ENCODE results near the gene ZBTB32.

The ZBTB32 gene

GRCh38 chr19:35752746-35753350 is 48.5 kb downstream of the ZBTB32 start:
- H3K9me3 ChIP-seq (ENCODE audit: control insufficient read depth, low read length): no peaks in the 10 kb centered on the region
- H3K27me3 ChIP-seq (ENCODE audit: control insufficient read depth, insufficient read depth, low read length): peaks cover 18% of the 10 kb centered on the region
- H3K4me3 ChIP-seq (ENCODE audit: low read length): no peak overlapping the region
- peaks cover 12% of the 10 kb centered on the region for H3K36me3 ChIP-seq (ENCODE audit: control insufficient read depth, insufficient read depth, low read length)
- H3K9ac ChIP-seq (ENCODE audit: low read length): no peak overlapping the region
- peaks cover 37% of the 10 kb centered on the region for H3K4me1 ChIP-seq (ENCODE audit: control insufficient read depth, insufficient read depth, low read length)

GRCh38 chr19:35753634-35754369 is 49.4 kb downstream of the ZBTB32 start:
- H3K27me3 ChIP-seq (ENCODE audit: control insufficient read depth, insufficient read depth, low read length): peaks cover 18% of the 10 kb centered on the region
- peaks cover 36% of the 10 kb centered on the region for H3K4me1 ChIP-seq (ENCODE audit: control insufficient read depth, insufficient read depth, low read length)
- H3K9me3 ChIP-seq (ENCODE audit: control insufficient read depth, low read length): no peaks in the 10 kb centered on the region
- no peak overlapping the region for H3K9ac ChIP-seq (ENCODE audit: low read length)
- no peak overlapping the region for H3K4me3 ChIP-seq (ENCODE audit: low read length)
- H3K36me3 ChIP-seq (ENCODE audit: control insufficient read depth, insufficient read depth, low read length): peaks cover 12% of the 10 kb centered on the region

- no peak overlapping the region for H3K4me3 ChIP-seq (ENCODE audit: low read length)
- H3K9ac ChIP-seq (ENCODE audit: low read length): no peak overlapping the region
- no peaks in the 10 kb centered on the region for H3K9me3 ChIP-seq (ENCODE audit: control insufficient read depth, low read length)
- peaks cover 37% of the 10 kb centered on the region for H3K4me1 ChIP-seq (ENCODE audit: control insufficient read depth, insufficient read depth, low read length)
- peaks cover 12% of the 10 kb centered on the region for H3K36me3 ChIP-seq (ENCODE audit: control insufficient read depth, insufficient read depth, low read length)
- H3K27me3 ChIP-seq (ENCODE audit: control insufficient read depth, insufficient read depth, low read length): peaks cover 18% of the 10 kb centered on the region
Observed at GRCh38 chr19:35754370-35755130, 50.2 kb downstream of the ZBTB32 start.

- Histone ChIP-seq H3K9me3 (ENCODE audit: control insufficient read depth, low read length) (no peaks in the 10 kb centered on the region), H3K9ac (ENCODE audit: low read length) (peak overlapping the region; percentile 50), H3K4me1 (ENCODE audit: control insufficient read depth, insufficient read depth, low read length) (peaks cover 37% of the 10 kb centered on the region), H3K27me3 (ENCODE audit: control insufficient read depth, insufficient read depth, low read length) (peaks cover 18% of the 10 kb centered on the region), H3K4me3 (ENCODE audit: low read length) (no peak overlapping the region), H3K36me3 (ENCODE audit: control insufficient read depth, insufficient read depth, low read length) (peaks cover 12% of the 10 kb centered on the region)
Observed at GRCh38 chr19:35755131-35755549, 50.8 kb downstream of the ZBTB32 start.

- Histone ChIP-seq H3K36me3 (ENCODE audit: control insufficient read depth, insufficient read depth, low read length) (peaks cover 12% of the 10 kb centered on the region), H3K9ac (ENCODE audit: low read length) (peak overlapping the region; percentile 50), H3K27me3 (ENCODE audit: control insufficient read depth, insufficient read depth, low read length) (peaks cover 18% of the 10 kb centered on the region), H3K4me1 (ENCODE audit: control insufficient read depth, insufficient read depth, low read length) (peaks cover 37% of the 10 kb centered on the region), H3K9me3 (ENCODE audit: control insufficient read depth, low read length) (no peaks in the 10 kb centered on the region), H3K4me3 (ENCODE audit: low read length) (peak overlapping the region; percentile 8)
Observed at GRCh38 chr19:35755550-35756376, 51.4 kb downstream of the ZBTB32 start.

GRCh38 chr19:35756377-35757230 is 52.2 kb downstream of the ZBTB32 start, which contains the start of gene HSPB6:
HSPB6 (minus strand) TSS chr19:35757029; CDS start chr19:35757008, 21 bp downstream.
- Histone ChIP-seq H3K4me1 (ENCODE audit: control insufficient read depth, insufficient read depth, low read length) (peaks cover 37% of the 10 kb centered on the region), H3K9me3 (ENCODE audit: control insufficient read depth, low read length) (no peaks in the 10 kb centered on the region), H3K36me3 (ENCODE audit: control insufficient read depth, insufficient read depth, low read length) (peaks cover 12% of the 10 kb centered on the region), H3K4me3 (ENCODE audit: low read length) (peak within 1 kb of the TSS; percentile 25), H3K27me3 (ENCODE audit: control insufficient read depth, insufficient read depth, low read length) (peaks cover 18% of the 10 kb centered on the region), H3K9ac (ENCODE audit: low read length) (peak within 1 kb of the TSS; percentile 54)

GRCh38 chr19:35757231-35757748 is 52.9 kb downstream of the ZBTB32 start:
- peaks cover 12% of the 10 kb centered on the region for H3K36me3 ChIP-seq (ENCODE audit: control insufficient read depth, insufficient read depth, low read length)
- peak overlapping the region; percentile 25 for H3K4me3 ChIP-seq (ENCODE audit: low read length)
- peak overlapping the region; percentile 54 for H3K9ac ChIP-seq (ENCODE audit: low read length)
- H3K4me1 ChIP-seq (ENCODE audit: control insufficient read depth, insufficient read depth, low read length): peaks cover 37% of the 10 kb centered on the region
- H3K9me3 ChIP-seq (ENCODE audit: control insufficient read depth, low read length): no peaks in the 10 kb centered on the region
- H3K27me3 ChIP-seq (ENCODE audit: control insufficient read depth, insufficient read depth, low read length): peaks cover 18% of the 10 kb centered on the region

GRCh38 chr19:35757749-35758608 is 53.6 kb downstream of the ZBTB32 start, which contains the start of gene PROSER3:
PROSER3 (plus strand) TSS chr19:35758176; CDS start chr19:35758216, 40 bp downstream.
- Histone ChIP-seq H3K9ac (ENCODE audit: low read length) (peak within 1 kb of the TSS; percentile 92), H3K36me3 (ENCODE audit: control insufficient read depth, insufficient read depth, low read length) (peaks cover 7% of the 10 kb centered on the region), H3K4me1 (ENCODE audit: control insufficient read depth, insufficient read depth, low read length) (peaks cover 37% of the 10 kb centered on the region), H3K9me3 (ENCODE audit: control insufficient read depth, low read length) (no peaks in the 10 kb centered on the region), H3K4me3 (ENCODE audit: low read length) (peak within 1 kb of the TSS; percentile 91), H3K27me3 (ENCODE audit: control insufficient read depth, insufficient read depth, low read length) (peaks cover 18% of the 10 kb centered on the region)

- no peak overlapping the region for H3K4me3 ChIP-seq (ENCODE audit: low read length)
- no peaks in the 10 kb centered on the region for H3K9me3 ChIP-seq (ENCODE audit: control insufficient read depth, low read length)
- peaks cover 37% of the 10 kb centered on the region for H3K4me1 ChIP-seq (ENCODE audit: control insufficient read depth, insufficient read depth, low read length)
- H3K27me3 ChIP-seq (ENCODE audit: control insufficient read depth, insufficient read depth, low read length): peaks cover 18% of the 10 kb centered on the region
- no peak overlapping the region for H3K9ac ChIP-seq (ENCODE audit: low read length)
- no peaks in the 10 kb centered on the region for H3K36me3 ChIP-seq (ENCODE audit: control insufficient read depth, insufficient read depth, low read length)
Observed at GRCh38 chr19:35759697-35760096, 55.3 kb downstream of the ZBTB32 start.

- Histone ChIP-seq H3K4me1 (ENCODE audit: control insufficient read depth, insufficient read depth, low read length) (peaks cover 26% of the 10 kb centered on the region), H3K9me3 (ENCODE audit: control insufficient read depth, low read length) (no peaks in the 10 kb centered on the region), H3K9ac (ENCODE audit: low read length) (no peak overlapping the region), H3K4me3 (ENCODE audit: low read length) (no peak overlapping the region), H3K36me3 (ENCODE audit: control insufficient read depth, insufficient read depth, low read length) (no peaks in the 10 kb centered on the region), H3K27me3 (ENCODE audit: control insufficient read depth, insufficient read depth, low read length) (peaks cover 10% of the 10 kb centered on the region)
Observed at GRCh38 chr19:35760711-35761349, 56.5 kb downstream of the ZBTB32 start.
